Gastroesophageal sphincter (tissue), 4 donors: Measurements from ENCODE around the gene ARHGAP26. TPM values are rescaled to one million over a fixed set of nuclear protein-coding genes. Genes with fewer than 3 reads are reported as not detected.

Experiments used
- ATAC-seq: fragments of 150-250 bp; one replicate; pipeline ENCODE4 v1.9.1; 2016; ENCODE audit warnings: mild to moderate bottlenecking, moderate library complexity
- H3K27ac ChIP-seq, 4 donors: fragments of 200-600 bp; sonication (generic) in 3 of 4; 1 replicate in 3 of 4; 2 replicates in 1 of 4; pipeline ENCODE4 v1.5.1; 2016 to 2019
- H3K27me3 ChIP-seq: fragments of 200-600 bp; sonication (generic); one replicate; pipeline ENCODE4 v1.5.1; 2019
- H3K36me3 ChIP-seq, 2 donors: fragments of 200-600 bp; sonication (generic); one replicate each; pipeline ENCODE4 v1.5.1; 2019; ENCODE audit warnings: control low read depth in 1 of 2
- H3K4me1 ChIP-seq, 3 donors: fragments of 200-600 bp; sonication (generic); 1 replicate in 2 of 3; 2 replicates in 1 of 3; pipeline ENCODE4 v1.5.1; 2016 to 2019; ENCODE audit warnings: control low read depth in 2 of 3
- H3K4me3 ChIP-seq, 2 donors: fragments of 200-600 bp; sonication (generic); one replicate each; pipeline ENCODE4 v1.5.1; 2019; ENCODE audit warnings: mild to moderate bottlenecking in 1 of 2, moderate library complexity in 1 of 2
- H3K9me3 ChIP-seq, 3 donors: fragments of 200-600 bp; sonication (generic); one replicate each; pipeline ENCODE4 v1.5.1; 2017 to 2019; ENCODE audit warnings: control low read depth in 2 of 3
- EP300 ChIP-seq: sonication (generic); formaldehyde crosslinking; IDR thresholded peaks from one replicate; pipeline ENCODE4 v1.6.1; 2017; ENCODE audit warnings: antibody characterized with exemption, mild to moderate bottlenecking
- POLR2A ChIP-seq, 2 donors: fragments of 450-650 bp; IDR thresholded peaks; one replicate each; pipeline ENCODE4 v1.6.1; 2017; ENCODE audit warnings: antibody characterized with exemption in 2 of 2, mild to moderate bottlenecking in 2 of 2, moderate library complexity in 1 of 2
- POLR2AphosphoS5 ChIP-seq: sonication (generic); formaldehyde crosslinking; IDR thresholded peaks from one replicate; pipeline ENCODE4 v1.6.1; 2017; ENCODE audit warnings: antibody characterized with exemption
- WGBS, 2 donors: methylation state at CpG; one replicate each; pipeline ENCODE4 v1.1.5; 2018; ENCODE audit warnings: low coverage in 1 of 2; 5-methylcytosine and 5-hydroxymethylcytosine counted together
- total RNA-seq, 4 donors: library from RNA; depleted of rRNA; stranded (reverse); fragments of >200 nt; gene quantifications; one replicate each; pipeline ENCODE4 v1.1.0, GENCODE V29; 2016
- TF ChIP-seq, protein P1 (sequence below), 4 experiments: fragments of 200-600 bp in 2 of 4; fragments of 450-650 bp in 2 of 4; sonication (generic) in 1 of 4; IDR thresholded peaks; one replicate each; pipeline ENCODE4 v1.5.1; 2017 to 2019; ENCODE audit warnings: antibody characterized with exemption in 4 of 4, mild to moderate bottlenecking in 2 of 4, moderate library complexity in 2 of 4

Gene ARHGAP26, protein sequence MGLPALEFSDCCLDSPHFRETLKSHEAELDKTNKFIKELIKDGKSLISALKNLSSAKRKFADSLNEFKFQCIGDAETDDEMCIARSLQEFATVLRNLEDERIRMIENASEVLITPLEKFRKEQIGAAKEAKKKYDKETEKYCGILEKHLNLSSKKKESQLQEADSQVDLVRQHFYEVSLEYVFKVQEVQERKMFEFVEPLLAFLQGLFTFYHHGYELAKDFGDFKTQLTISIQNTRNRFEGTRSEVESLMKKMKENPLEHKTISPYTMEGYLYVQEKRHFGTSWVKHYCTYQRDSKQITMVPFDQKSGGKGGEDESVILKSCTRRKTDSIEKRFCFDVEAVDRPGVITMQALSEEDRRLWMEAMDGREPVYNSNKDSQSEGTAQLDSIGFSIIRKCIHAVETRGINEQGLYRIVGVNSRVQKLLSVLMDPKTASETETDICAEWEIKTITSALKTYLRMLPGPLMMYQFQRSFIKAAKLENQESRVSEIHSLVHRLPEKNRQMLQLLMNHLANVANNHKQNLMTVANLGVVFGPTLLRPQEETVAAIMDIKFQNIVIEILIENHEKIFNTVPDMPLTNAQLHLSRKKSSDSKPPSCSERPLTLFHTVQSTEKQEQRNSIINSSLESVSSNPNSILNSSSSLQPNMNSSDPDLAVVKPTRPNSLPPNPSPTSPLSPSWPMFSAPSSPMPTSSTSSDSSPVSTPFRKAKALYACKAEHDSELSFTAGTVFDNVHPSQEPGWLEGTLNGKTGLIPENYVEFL
- 10 to 100 TPM; 15.2 to 41.7 (median 31.7) TPM for total RNA-seq

GRCh38 chr5:142769793-142770649 lies at the start of gene ARHGAP26:
ARHGAP26 (plus strand) TSS chr5:142770377; CDS start chr5:142770762, 385 bp downstream.
- Histone ChIP-seq H3K9me3 (no peaks in the 10 kb centered on the region), H3K36me3 (no peaks in the 10 kb centered on the region), H3K27me3 (no peaks in the 10 kb centered on the region), H3K27ac (peak within 1 kb of the TSS; percentile 66 to 96 (median 94)), H3K4me3 (peak within 1 kb of the TSS; percentile 72 to 87), H3K4me1 (peaks cover 0 to 34% (median 14%) of the 10 kb centered on the region in 3 donors)
- TF ChIP-seq POLR2A (IDR thresholded peaks at IDR 0.05) (peak; percentile 98 to 99), EP300 (no peak), POLR2AphosphoS5 (peak; percentile 99)
- TF ChIP-seq, protein P1, sequence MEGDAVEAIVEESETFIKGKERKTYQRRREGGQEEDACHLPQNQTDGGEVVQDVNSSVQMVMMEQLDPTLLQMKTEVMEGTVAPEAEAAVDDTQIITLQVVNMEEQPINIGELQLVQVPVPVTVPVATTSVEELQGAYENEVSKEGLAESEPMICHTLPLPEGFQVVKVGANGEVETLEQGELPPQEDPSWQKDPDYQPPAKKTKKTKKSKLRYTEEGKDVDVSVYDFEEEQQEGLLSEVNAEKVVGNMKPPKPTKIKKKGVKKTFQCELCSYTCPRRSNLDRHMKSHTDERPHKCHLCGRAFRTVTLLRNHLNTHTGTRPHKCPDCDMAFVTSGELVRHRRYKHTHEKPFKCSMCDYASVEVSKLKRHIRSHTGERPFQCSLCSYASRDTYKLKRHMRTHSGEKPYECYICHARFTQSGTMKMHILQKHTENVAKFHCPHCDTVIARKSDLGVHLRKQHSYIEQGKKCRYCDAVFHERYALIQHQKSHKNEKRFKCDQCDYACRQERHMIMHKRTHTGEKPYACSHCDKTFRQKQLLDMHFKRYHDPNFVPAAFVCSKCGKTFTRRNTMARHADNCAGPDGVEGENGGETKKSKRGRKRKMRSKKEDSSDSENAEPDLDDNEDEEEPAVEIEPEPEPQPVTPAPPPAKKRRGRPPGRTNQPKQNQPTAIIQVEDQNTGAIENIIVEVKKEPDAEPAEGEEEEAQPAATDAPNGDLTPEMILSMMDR (IDR thresholded peaks at IDR 0.05): peak in 3 of 4 experiments; percentile 15 to 48 (median 33)
- 0% methylated on average over 5 to 9 of the region's 87 CpGs for WGBS, 2 donors
- peak; percentile 99 for ATAC-seq

DNA sequence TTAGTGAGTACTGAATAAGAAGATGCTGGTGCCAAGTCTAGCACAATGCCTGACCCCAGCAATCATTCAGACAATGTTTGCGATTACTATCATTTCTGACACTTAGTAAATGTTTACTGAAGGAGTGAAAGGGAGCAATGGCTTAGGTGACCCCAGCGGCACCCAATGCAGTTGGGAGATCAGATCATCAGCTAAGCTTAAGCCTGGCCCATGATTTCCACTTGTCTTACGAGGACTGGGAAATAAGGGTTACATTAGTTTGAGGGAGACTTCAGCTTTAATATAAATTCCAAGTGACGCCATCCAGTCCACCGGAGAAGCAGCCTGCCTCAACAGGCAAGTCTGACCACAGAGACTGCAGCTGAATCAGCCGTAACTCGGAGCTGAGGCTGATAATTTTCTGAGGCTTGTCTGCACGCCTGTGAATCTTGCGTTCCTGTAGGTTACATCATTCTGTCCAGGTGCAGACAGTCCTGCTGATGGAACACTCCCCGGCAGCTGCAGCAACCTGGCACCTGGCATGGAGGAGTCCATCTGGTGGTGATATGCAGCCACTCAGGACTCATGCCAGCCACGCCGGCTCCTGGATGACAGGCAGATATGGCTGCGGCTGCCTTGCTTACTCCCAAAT lies 49.4 kb upstream of the ARHGAP26 start:
- Histone ChIP-seq H3K9me3 (no peaks in the 10 kb centered on the region), H3K36me3 (no peaks in the 10 kb centered on the region), H3K27ac (no peak overlapping the region), H3K4me3 (no peak overlapping the region), H3K27me3 (peaks cover 4% of the 10 kb centered on the region), H3K4me1 (peaks cover 4 to 29% (median 7%) of the 10 kb centered on the region in 3 donors)
- TF ChIP-seq, protein P1 (IDR thresholded peaks at IDR 0.05): no peak
- TF ChIP-seq POLR2A (IDR thresholded peaks at IDR 0.05): no peak
- TF ChIP-seq EP300: no peak
- TF ChIP-seq POLR2AphosphoS5: no peak
- WGBS, 2 donors: 73 to 77% methylated on average over 7 of the region's 13 CpGs
- no peak for ATAC-seq

- Histone ChIP-seq H3K36me3 (no peaks in the 10 kb centered on the region), H3K27me3 (peaks cover 4% of the 10 kb centered on the region), H3K4me3 (no peak overlapping the region), H3K9me3 (no peaks in the 10 kb centered on the region), H3K4me1 (peaks cover 3 to 31% (median 6%) of the 10 kb centered on the region in 3 donors), H3K27ac (no peak overlapping the region)
- TF ChIP-seq POLR2AphosphoS5 (no peak), EP300 (no peak)
- TF ChIP-seq, protein P1 (IDR thresholded peaks at IDR 0.05): no peak
- no peak for ATAC-seq
- WGBS, 2 donors: 80 to 85% methylated on average over 1 to 6 of the region's 6 CpGs
Observed at GRCh38 chr5:142722146-142722545, 48.0 kb upstream of the ARHGAP26 start.

DNA sequence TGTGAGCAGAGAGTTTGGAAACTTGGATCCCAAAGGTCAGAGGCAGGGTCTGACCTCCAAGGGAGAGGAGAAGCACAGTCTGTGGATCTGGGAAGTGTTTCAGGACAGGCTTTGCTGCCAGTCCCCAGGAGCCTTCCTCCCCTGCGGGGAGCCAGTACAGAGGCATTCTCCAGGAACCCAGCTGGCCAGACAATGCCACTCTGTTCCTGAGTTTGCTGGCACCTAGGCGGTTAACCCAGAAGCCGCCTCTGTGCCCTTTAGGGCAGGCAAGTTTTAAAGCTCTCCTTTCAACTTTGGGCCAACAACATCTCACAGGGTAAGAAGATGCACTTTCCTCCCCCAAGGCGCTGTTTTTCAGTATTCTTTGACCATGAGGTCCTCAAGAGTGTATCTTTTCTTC lies 47.3 kb upstream of the ARHGAP26 start:
- H3K9me3 ChIP-seq: no peaks in the 10 kb centered on the region
- no peaks in the 10 kb centered on the region for H3K36me3 ChIP-seq
- ATAC-seq: no peak
- WGBS, 2 donors: 82% methylated on average over 3 of the region's 4 CpGs; no CpG with 5 or more reads in 1 of the 2 donors
- H3K27ac ChIP-seq: no peak overlapping the region
- peaks cover 4% of the 10 kb centered on the region for H3K27me3 ChIP-seq
- TF ChIP-seq EP300: no peak
- TF ChIP-seq, protein P1 (IDR thresholded peaks at IDR 0.05): no peak
- TF ChIP-seq POLR2A (IDR thresholded peaks at IDR 0.05): no peak
- TF ChIP-seq POLR2AphosphoS5: no peak
- no peak overlapping the region for H3K4me3 ChIP-seq
- peaks cover 0 to 24% (median 0%) of the 10 kb centered on the region in 3 donors for H3K4me1 ChIP-seq
